ELR (cell line): Measurements from ENCODE around the gene MVD.

Experiments used
- DNase-seq: peaks from one replicate; pipeline ENCODE4 v3.0.0-alpha.2; 2015; ENCODE audit warnings: low read depth

Gene MVD

GRCh38 chr16:88640039-88640495 is 22.8 kb downstream of the MVD start:
- no peak for DNase-seq

DNA sequence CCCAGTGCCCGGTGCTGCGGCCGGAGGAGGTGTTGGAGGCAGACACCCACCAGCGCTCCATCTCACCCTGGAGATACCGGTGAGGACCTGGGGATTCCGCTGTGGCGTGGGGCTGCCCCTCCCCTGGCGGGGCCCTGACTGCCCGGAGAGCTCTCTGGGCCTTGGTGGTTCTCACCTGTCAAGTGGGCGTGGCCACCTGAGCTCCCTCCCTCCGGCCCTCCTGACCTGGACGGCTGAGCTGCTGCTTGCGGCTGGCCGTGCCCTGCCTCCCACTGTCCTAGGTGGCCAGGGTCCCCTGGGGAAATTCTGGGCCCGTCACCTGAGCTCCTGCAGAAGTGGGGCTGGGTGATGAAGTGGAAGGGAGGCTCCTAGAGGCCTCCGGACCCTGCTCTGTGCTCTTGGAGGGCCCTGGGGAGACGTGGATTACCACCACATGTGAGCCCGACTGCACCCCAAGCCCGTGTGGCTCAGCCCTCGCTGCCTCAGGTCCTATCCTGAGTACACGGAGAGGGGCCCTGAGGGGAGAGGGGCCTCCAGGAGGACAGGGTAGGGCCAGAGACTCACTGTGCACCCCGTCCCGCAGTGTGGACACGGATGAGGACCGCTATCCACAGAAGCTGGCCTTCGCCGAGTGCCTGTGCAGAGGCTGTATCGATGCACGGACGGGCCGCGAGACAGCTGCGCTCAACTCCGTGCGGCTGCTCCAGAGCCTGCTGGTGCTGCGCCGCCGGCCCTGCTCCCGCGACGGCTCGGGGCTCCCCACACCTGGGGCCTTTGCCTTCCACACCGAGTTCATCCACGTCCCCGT is 23.5 kb downstream of the MVD start:
- no peak for DNase-seq

- DNase-seq = no peak
Measured at GRCh38 chr16:88638323-88639230, 24.3 kb downstream of the MVD start, which contains the start of gene IL17C. Gene IL17C, plus strand, starts transcription at chr16:88638572. Its CDS starts 70 bp downstream, at chr16:88638642.

DNA sequence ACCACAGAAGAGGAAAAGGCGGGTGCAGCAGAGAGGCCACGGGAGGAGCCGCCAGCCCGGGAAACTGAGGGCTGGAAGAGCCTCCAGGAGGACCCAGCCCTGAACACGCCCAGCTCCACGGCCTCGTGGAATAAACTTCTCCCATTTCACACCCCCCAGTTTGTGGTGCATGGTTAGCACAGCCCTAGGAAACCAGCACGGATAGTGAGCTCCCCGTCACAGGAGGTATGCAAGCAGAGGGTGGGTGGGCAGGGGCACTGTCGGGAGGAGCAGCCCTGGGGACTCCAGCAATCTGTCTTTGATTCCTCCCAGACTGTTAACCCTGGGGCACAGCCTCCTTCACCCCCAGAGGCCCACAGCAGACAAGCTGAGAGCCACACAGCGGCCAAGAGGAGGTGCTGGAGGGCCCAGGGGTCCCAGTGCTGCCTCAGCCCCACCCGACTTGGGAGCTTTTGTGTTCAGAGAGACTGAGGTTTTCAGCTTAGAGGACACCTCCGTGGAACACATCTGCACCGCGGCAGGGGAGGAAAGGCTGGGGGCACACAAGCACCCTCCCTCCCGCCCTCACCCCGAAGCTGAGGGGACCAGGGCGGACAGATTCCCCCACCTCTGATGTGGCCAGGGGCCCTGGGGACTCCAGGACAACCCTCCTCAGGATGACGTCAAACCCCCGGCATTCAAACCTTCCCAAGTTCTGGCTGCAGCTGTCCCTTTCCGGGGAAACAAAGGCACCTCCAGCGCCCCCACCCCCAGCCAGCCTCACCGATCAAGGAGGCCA is 26.2 kb downstream of the MVD start:
- DNase-seq = no peak

- DNase-seq = no peak
Measured at GRCh38 chr16:88635671-88636319, 27.1 kb downstream of the MVD start.

- peak; percentile 38 for DNase-seq
Measured at GRCh38 chr16:88634994-88635670, 27.8 kb downstream of the MVD start.

DNA sequence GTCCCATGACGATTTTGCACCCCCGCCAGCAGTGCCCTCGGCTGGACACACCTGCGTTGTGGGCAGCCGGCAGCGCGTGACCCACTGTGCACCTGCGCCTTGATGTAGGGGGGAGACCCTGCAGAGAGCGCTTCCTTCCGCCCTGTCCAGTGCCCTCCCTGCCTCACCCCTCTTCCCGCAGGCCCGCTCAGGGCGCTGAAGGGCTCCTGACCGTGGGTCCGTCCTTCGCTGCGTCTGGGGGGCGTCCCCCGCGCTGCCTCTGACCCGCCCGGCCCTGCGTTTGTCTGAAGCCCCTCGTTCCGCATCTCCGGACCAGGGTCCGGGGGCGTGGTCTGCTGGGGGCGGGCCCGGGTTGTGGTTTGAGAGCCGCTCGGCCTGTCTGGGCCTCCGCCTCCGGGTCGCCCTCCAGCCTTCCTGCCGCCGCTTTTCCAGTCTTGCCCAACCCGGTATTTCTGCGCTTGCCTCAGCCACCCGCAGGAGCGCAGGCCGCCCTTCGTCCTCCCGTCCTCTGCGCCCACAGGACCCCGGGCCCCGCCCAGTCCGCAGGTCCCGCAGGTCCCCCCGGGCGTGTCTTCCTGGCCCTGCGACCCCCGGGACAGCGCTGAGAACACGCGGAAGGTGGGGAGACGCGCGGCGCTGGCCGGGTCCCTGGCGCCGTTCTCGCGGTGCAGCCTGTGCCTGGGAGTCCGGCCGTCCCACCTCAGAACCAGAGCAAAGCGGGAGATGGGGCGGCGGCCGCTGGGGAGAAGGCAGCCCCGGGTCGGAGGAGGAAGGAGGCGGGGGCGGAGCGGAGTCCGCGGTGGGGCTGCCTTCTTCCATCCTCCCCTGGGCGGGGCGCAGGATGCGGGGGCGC is 28.5 kb downstream of the MVD start:
- peak; percentile 70 for DNase-seq

GRCh38 chr16:88633684-88634140 is 29.2 kb downstream of the MVD start:
- DNase-seq = peak; percentile 53

DNA sequence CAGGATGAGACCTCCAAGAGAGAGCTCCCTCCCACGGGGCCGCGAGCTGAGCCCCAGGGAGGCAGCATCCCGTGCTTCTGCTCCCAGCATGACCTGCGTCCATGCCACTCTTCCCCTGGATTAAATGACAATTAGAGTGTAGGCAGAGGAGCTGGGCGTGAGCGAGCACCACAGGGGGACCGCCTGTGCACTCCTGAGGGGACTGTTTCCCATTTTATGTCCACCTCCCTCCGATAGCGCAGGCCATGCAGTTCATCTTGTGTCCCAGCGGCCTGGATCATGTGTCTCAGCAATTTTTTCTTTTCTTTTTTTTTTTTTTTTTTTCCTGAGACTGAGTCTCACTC is 30.3 kb downstream of the MVD start:
- no peak for DNase-seq

DNA sequence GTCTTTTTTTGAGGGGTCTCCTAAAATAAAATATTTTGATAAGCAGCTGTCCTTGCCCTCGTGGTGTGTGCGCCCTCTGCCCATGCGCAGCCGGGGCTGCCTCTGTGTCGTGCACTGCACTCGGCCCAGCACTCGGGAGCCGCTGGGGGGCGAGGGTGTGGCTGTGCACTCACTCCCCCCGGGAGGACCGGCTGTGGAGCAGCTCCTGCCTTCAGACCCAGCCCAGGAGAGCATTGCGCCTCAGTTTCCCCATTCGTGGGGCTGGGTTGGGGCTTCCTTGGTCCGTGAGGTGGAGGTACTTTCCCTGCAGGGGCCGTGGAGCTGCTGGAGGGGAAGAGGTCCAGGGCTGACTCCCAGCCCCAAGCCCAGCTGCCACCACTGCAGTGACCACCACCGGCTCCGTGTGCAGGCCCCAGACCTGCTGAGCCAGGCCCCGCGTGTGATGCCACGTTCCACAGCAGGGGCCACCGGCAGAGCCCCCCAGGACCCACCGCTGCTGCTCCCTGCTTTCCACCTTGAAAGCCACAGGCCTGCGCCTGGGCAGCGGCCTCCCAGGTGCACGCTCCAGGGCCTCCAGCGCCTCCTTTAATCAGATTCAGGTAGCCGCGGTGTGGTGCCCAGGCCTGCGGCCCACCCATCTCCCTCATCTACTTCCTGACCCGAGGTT is 30.8 kb downstream of the MVD start:
- no peak for DNase-seq

- DNase-seq = no peak
Measured at GRCh38 chr16:88631384-88631783, 31.5 kb downstream of the MVD start.

DNA sequence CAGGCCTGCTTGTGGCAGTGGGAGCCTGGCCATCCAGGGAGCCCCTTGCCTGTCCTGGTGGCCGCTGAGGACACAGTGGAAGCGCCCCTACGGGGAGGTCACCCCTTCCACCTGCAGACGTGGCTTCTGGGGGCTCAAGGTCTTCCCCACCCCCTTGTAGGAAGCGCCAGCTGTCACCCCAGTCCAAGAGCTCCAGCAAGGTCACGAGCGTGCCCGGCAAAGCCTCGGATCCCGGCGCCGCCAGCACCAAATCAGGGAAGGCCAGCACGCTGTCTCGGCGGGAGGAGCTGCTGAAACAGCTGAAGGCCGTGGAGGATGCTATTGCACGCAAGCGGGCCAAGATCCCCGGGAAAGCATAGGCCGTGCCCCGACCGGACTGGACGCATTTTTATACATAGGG is 31.9 kb downstream of the MVD start:
- no peak for DNase-seq

GRCh38 chr16:88630433-88630832 is 32.5 kb downstream of the MVD start:
- DNase-seq = no peak

DNA sequence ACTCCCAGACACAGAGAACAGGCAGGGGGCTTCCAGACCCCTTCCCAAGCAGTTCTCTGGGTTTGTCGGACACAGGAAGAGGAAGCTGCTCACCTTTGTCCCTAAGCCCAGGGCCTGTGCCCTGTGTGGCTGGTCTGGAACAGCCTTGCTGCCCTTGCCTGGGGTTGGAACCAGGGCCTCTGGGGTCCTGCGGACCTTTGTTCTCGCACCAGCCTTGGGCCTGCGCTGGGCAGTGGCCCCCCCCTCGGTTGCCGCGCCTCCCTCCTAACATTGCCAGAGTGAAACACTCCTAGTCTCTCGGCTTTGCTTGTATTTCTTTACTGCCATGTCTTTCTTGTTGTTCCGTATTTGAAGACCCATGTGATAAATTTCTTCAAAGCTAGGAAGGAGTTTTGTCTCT is 33.1 kb downstream of the MVD start:
- no peak for DNase-seq

- peak; percentile 48 for DNase-seq
Measured at GRCh38 chr16:88628512-88628974, 34.3 kb downstream of the MVD start.

DNA sequence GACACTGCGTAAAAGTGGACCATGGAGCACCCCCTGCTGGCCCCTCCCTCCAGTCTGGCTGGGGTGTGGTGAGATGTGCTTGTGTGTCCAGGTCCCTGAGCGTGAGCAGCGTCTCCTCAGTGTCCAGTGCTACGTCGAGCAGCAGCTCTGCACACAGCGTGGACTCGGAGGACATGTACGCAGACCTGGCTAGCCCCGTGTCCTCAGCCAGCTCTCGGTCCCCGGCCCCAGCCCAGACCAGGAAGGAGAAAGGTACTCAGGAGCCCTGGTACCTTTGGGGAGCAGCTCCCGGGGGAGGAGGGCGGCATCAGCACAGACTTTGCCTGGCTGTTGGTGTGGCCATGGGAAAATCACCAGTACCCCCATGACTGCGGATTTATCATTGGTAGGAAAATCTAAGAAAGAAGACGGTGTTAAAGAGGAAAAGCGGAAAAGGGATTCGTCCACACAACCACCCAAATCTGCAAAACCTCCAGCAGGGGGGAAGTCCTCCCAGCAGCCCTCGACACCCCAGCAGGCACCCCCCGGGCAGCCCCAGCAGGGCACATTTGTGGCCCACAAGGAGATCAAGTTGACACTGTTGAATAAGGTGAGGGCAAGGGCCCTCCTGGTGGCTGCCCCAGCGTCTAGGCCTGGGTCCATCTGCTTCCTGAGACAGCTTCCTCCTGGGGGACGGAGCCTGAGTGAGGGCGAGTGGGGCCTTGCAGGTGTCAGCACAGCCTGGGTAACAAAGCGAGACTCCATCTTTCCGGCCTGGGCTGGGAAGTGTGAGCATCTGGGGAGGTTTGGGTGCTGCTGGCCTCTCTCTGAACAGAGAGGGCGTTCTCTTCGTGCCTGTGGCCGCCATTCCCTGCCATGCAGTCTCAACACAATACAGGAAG is 35.1 kb downstream of the MVD start:
- DNase-seq = no peak

DNA sequence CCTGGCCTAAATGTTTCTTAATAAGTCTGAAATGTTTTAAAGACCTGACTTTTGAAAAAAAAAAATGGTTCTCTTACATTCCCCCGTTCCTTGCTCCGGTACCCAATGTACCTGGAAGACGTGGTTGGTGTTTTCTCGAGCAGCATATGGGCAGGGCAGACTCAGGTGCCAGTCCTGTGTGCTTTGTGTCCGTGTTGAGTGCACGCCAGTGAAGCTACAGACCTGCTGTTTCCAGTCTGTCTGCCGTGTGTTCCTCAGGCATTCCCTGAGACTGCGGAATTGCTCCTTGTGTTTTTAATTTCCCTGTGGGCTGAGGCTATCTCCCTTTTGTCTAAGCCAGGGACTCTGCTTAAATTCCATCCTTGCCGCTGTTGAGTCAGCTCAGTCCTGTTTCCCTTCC is 36.2 kb downstream of the MVD start:
- DNase-seq = no peak

DNA sequence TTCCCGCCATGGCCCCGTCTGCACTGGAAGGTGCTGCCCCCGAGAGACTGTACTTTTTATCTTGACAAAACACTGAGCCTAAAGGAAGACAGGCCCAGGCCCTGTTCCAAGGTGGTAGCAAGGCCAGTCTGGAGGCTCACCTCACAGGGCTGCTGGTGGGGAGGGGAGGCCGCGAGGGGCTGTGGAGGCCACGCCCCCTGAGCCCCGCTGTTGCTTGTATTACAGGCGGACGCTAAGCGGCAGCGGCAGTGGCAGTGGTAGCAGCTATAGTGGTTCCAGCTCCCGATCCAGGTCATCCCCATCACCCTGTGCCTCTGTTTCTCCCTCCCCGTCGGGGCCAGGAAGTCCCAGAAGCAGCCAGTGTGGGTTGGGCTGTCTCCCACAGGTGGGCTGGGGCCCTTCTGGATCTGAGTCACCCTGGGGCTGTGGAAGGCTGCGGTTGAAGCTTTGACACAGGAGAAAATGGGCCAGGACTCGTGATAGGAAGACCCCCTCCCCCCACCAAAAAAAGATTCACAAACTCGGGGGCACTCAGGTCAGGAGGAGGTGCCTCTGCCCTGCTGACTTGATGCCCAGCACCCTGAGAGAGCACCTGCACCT is 37.8 kb downstream of the MVD start:
- DNase-seq = no peak
